Measurements from ENCODE around the gene DLG2.

DLG2 gene

GRCh38 chr11:84775503-84775902, 851.6 kb downstream of the DLG2 start:
- DNase-seq (ENCODE audit: low spot score) = no peak

GRCh38 chr11:84763931-84764330, 863.2 kb downstream of the DLG2 start:
- DNase-seq (ENCODE audit: low spot score) = no peak

GRCh38 chr11:84757711-84758110, 869.4 kb downstream of the DLG2 start:
- no peak for DNase-seq (ENCODE audit: low spot score)

GRCh38 chr11:84751371-84751770, 875.8 kb downstream of the DLG2 start:
- DNase-seq (ENCODE audit: low spot score) = no peak

GRCh38 chr11:84747871-84748270, 879.3 kb downstream of the DLG2 start:
- no peak for DNase-seq (ENCODE audit: low spot score)

GRCh38 chr11:84740050-84740449, 887.1 kb downstream of the DLG2 start:
- no peak for DNase-seq (ENCODE audit: low spot score)

- DNase-seq (ENCODE audit: low spot score) = no peak
These were observed 902.9 kb downstream of the DLG2 start for GRCh38 chr11:84724256-84724655.

- no peak for DNase-seq (ENCODE audit: low spot score)
These were observed 904.5 kb downstream of the DLG2 start for GRCh38 chr11:84722583-84723108.

- DNase-seq (ENCODE audit: low spot score) = no peak
These were observed 905.6 kb downstream of the DLG2 start for GRCh38 chr11:84721561-84721961.

- no peak for DNase-seq (ENCODE audit: low spot score)
These were observed 906.3 kb downstream of the DLG2 start for GRCh38 chr11:84720706-84721402.

- DNase-seq (ENCODE audit: low spot score) = no peak
These were observed 907.1 kb downstream of the DLG2 start for GRCh38 chr11:84719935-84720577.

GRCh38 chr11:84714316-84714780, 912.8 kb downstream of the DLG2 start:
- DNase-seq (ENCODE audit: low spot score) = peak; percentile 4

GRCh38 chr11:84691830-84692229, 935.3 kb downstream of the DLG2 start:
- no peak for DNase-seq (ENCODE audit: low spot score)

GRCh38 chr11:84687433-84687832, 939.7 kb downstream of the DLG2 start:
- no peak for DNase-seq (ENCODE audit: low spot score)

GRCh38 chr11:84686716-84687115, 940.4 kb downstream of the DLG2 start:
- DNase-seq (ENCODE audit: low spot score) = no peak

GRCh38 chr11:84685976-84686375, 941.2 kb downstream of the DLG2 start:
- no peak for DNase-seq (ENCODE audit: low spot score)

- no peak for DNase-seq (ENCODE audit: low spot score)
These were observed 942.0 kb downstream of the DLG2 start for GRCh38 chr11:84685149-84685548.

- no peak for DNase-seq (ENCODE audit: low spot score)
These were observed 945.7 kb downstream of the DLG2 start for GRCh38 chr11:84681456-84681855.

GRCh38 chr11:84675396-84676025, 951.6 kb downstream of the DLG2 start:
- no peak for DNase-seq (ENCODE audit: low spot score)

- DNase-seq (ENCODE audit: low spot score) = no peak
These were observed 953.4 kb downstream of the DLG2 start for GRCh38 chr11:84673753-84674152.

- no peak for DNase-seq (ENCODE audit: low spot score)
These were observed 955.7 kb downstream of the DLG2 start for GRCh38 chr11:84671325-84671999.

GRCh38 chr11:84663731-84664130, 963.4 kb downstream of the DLG2 start:
- DNase-seq (ENCODE audit: low spot score) = no peak
